GM21723 (cell line): ENCODE data around the gene EPS8L1.
"Not testable (repeated sequence)": the region's sequence is repeated elsewhere in the genome, so short reads cannot be mapped to it uniquely, and the experiment has no call there.

Experiments used
- ATAC-seq: cut with Tn5 transposase; IDR thresholded peaks from one replicate; pipeline ENCODE4 v1.9.1; 2021; ENCODE audit warnings: mild to moderate bottlenecking, moderate library complexity; ENCODE audit not compliant: unreplicated experiment

The EPS8L1 gene

GRCh38 chr19:55092423-55093318 is 17.0 kb downstream of the EPS8L1 start:
- no peak for ATAC-seq

GRCh38 chr19:55094456-55095259 is 19.0 kb downstream of the EPS8L1 start:
- no peak for ATAC-seq

GRCh38 chr19:55095260-55096060 is 19.8 kb downstream of the EPS8L1 start:
- ATAC-seq = no peak

- ATAC-seq = no peak
These were observed 20.5 kb downstream of the EPS8L1 start for GRCh38 chr19:55096061-55096701.

- no peak for ATAC-seq
These were observed 22.4 kb downstream of the EPS8L1 start for GRCh38 chr19:55097864-55098715.

- no peak for ATAC-seq
These were observed 23.3 kb downstream of the EPS8L1 start for GRCh38 chr19:55098716-55099556.

GRCh38 chr19:55099557-55100506 is 24.2 kb downstream of the EPS8L1 start:
- no peak for ATAC-seq

- no peak for ATAC-seq
These were observed 25.6 kb downstream of the EPS8L1 start for GRCh38 chr19:55101261-55101660.

GRCh38 chr19:55103190-55103589 is 27.5 kb downstream of the EPS8L1 start:
- no peak for ATAC-seq

- no peak for ATAC-seq
These were observed 29.6 kb downstream of the EPS8L1 start for GRCh38 chr19:55105237-55105636.

- no peak for ATAC-seq
These were observed 30.9 kb downstream of the EPS8L1 start for GRCh38 chr19:55106591-55106990.

GRCh38 chr19:55107252-55107651 is 31.6 kb downstream of the EPS8L1 start:
- ATAC-seq = not testable (repeated sequence)

- no peak for ATAC-seq
These were observed 34.0 kb downstream of the EPS8L1 start for GRCh38 chr19:55109527-55110291.

- no peak for ATAC-seq
These were observed 35.7 kb downstream of the EPS8L1 start for GRCh38 chr19:55111238-55111831.

GRCh38 chr19:55112246-55112776 is 36.6 kb downstream of the EPS8L1 start:
- no peak for ATAC-seq
